Neutrophil (primary cell): Measurements from ENCODE around the gene SLC16A7.

Experiments used
- H3K27ac ChIP-seq: fragments of 200-600 bp; sonication (generic); 2 replicates; pipeline ENCODE4 v1.5.1; 2016; ENCODE audit warnings: mild to moderate bottlenecking, moderate library complexity
- H3K27me3 ChIP-seq: fragments of 200-600 bp; sonication (generic); 2 replicates; pipeline ENCODE4 v1.6.0; 2016; ENCODE audit warnings: mild to moderate bottlenecking
- H3K36me3 ChIP-seq: fragments of 200-600 bp; sonication (generic); 2 replicates; pipeline ENCODE4 v1.5.1; 2017
- H3K4me1 ChIP-seq, 2 experiments: fragments of 200-600 bp in 1 of 2; sonication (generic) in 1 of 2; 1 replicate in 1 of 2; 2 replicates in 1 of 2; pipeline versions ENCODE4 v1.5.1 to v1.6.1; 2013 to 2016; ENCODE audit warnings: low read depth in 1 of 2, low read length in 1 of 2, mild to moderate bottlenecking in 1 of 2, moderate library complexity in 1 of 2; ENCODE audit not compliant: control insufficient read depth in 1 of 2, insufficient read depth in 1 of 2
- H3K4me3 ChIP-seq, 2 experiments: fragments of 200-600 bp in 1 of 2; sonication (generic) in 1 of 2; 1 replicate in 1 of 2; 2 replicates in 1 of 2; pipeline ENCODE4 v1.5.1; 2013 to 2016; ENCODE audit warnings: low read depth in 1 of 2, low read length in 1 of 2, mild to moderate bottlenecking in 1 of 2, moderate library complexity in 1 of 2
- H3K9me3 ChIP-seq: fragments of 200-600 bp; sonication (generic); 2 replicates; pipeline ENCODE4 v1.5.1; 2016
- TF ChIP-seq, protein P1 (sequence below): fragments of 200-600 bp; sonication (generic); IDR thresholded peaks from 2 replicates; pipeline ENCODE4 v1.5.1; 2016; ENCODE audit warnings: antibody characterized with exemption

The SLC16A7 gene

DNA sequence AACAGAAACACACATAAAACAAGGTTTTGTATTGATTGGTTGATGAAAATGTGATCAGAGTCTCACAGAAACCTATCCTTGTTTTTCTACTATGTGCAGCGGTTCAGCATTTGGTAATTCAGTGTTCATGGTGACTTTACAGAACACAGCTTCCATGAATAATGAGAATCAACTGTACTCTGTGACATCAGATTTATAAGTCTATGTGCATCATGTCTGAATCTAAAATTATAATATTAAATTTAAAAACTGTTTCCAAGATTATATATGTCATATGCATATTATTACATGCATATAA is 104.3 kb downstream of the SLC16A7 start:
- TF ChIP-seq, protein P1, sequence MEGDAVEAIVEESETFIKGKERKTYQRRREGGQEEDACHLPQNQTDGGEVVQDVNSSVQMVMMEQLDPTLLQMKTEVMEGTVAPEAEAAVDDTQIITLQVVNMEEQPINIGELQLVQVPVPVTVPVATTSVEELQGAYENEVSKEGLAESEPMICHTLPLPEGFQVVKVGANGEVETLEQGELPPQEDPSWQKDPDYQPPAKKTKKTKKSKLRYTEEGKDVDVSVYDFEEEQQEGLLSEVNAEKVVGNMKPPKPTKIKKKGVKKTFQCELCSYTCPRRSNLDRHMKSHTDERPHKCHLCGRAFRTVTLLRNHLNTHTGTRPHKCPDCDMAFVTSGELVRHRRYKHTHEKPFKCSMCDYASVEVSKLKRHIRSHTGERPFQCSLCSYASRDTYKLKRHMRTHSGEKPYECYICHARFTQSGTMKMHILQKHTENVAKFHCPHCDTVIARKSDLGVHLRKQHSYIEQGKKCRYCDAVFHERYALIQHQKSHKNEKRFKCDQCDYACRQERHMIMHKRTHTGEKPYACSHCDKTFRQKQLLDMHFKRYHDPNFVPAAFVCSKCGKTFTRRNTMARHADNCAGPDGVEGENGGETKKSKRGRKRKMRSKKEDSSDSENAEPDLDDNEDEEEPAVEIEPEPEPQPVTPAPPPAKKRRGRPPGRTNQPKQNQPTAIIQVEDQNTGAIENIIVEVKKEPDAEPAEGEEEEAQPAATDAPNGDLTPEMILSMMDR: no peak
- no peak overlapping the region for H3K27ac ChIP-seq
- H3K4me3 ChIP-seq: no peak overlapping the region
- no peaks in the 10 kb centered on the region for H3K9me3 ChIP-seq
- no peaks in the 10 kb centered on the region for H3K4me1 ChIP-seq
- H3K27me3 ChIP-seq: no peaks in the 10 kb centered on the region
- no peaks in the 10 kb centered on the region for H3K36me3 ChIP-seq

DNA sequence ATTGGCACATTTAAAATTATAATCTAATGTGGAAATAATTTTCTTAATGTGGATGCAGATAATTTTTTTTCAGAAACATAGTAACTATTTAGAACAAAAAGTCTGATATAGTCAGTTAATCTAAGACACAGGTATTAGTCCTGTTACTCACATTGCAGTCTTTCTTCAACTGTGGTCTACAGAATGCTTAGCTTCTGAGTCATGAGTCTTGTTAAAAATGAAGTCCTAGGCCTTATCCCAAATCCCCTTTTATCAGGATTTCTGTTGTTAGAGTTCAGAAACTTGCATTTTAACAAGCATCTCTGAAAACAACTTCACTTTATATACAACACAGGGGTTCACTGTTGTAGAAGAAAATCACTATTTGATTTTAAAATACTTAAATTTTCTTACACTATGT is 112.2 kb downstream of the SLC16A7 start:
- Histone ChIP-seq H3K4me3 (no peak overlapping the region), H3K27ac (no peak overlapping the region)
- TF ChIP-seq, protein P1: no peak

DNA sequence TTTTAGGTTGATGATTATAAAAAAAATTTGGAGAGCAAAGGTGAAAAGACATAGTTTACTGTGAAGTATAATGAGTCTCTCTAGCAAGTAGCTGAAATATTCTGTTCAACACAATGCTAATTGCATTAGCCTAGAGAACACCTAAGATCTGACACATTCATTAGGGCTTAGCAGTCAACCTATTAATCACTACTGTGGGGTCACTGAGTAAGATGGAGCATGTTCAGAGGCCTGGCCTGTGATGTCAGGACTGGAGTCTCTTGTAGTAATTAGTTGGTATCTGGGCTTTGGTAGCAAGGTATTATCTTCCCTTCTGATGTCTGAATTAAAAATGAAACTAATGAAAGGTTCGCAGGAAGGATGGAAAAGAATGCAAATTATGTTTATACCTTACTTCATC is 112.7 kb downstream of the SLC16A7 start:
- H3K36me3 ChIP-seq: no peaks in the 10 kb centered on the region

More for the DNA sequence above, 112.2 kb downstream of the SLC16A7 start:
- H3K27me3 ChIP-seq: no peaks in the 10 kb centered on the region
- H3K4me1 ChIP-seq: no peaks in the 10 kb centered on the region
- H3K9me3 ChIP-seq: no peaks in the 10 kb centered on the region
- no peaks in the 10 kb centered on the region for H3K36me3 ChIP-seq

DNA sequence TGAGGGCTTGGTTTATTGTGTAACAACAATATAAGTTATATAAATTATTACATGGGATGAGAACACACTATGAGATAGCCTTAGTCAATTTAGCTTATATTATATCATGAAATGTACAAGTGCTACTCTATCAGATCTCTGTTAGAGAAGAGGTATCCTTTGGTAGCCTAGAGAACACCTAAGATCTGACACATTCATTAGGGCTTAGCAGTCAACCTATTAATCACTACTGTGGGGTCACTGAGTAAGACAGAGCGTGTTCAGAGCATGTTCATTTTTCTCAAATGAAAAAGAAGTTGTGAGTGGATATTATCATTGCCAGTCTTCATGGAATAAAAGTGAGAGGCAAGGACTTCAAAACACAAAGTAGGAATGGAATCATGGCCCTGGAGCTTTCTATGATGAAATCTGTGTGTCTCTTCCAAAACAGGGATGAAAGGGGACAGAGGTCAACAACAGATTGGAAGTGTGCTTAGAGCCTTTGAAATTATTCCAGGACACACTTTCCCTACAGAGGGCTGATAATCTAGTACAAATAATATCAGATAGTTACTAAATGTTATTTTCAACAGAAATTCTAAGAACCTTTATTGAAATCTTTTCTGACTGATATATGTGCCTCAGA is 114.3 kb downstream of the SLC16A7 start:
- Histone ChIP-seq H3K9me3 (no peaks in the 10 kb centered on the region), H3K27ac (no peak overlapping the region), H3K27me3 (no peaks in the 10 kb centered on the region), H3K4me1 (no peaks in the 10 kb centered on the region), H3K4me3 (no peak overlapping the region), H3K36me3 (no peaks in the 10 kb centered on the region)
- TF ChIP-seq, protein P1: no peak

More for the DNA sequence above, 112.7 kb downstream of the SLC16A7 start:
- no peak overlapping the region for H3K4me3 ChIP-seq
- no peaks in the 10 kb centered on the region for H3K27me3 ChIP-seq
- H3K9me3 ChIP-seq: no peaks in the 10 kb centered on the region
- H3K27ac ChIP-seq: no peak overlapping the region
- TF ChIP-seq, protein P1: no peak
- no peaks in the 10 kb centered on the region for H3K4me1 ChIP-seq

DNA sequence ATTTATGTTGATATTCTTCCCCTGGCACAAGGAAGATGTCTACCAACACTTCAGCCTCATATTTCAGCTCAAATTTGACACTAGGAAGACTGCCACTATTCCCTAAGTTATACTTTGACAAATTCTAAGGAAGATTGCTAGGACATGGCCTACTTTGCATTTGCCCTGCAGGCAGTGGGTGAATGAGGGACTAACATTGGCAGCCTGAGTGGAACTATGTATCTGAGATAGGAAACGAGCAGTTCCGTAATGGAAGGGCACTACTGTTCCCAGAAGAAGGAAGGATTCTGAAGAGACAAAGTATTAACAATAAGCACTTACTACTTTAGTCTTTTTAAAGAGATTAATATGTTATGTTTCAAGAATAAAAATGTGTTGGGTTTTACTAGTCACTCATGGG is 115.1 kb downstream of the SLC16A7 start:
- TF ChIP-seq, protein P1: no peak
- Histone ChIP-seq H3K4me3 (no peak overlapping the region), H3K27me3 (no peaks in the 10 kb centered on the region), H3K27ac (no peak overlapping the region), H3K9me3 (no peaks in the 10 kb centered on the region), H3K36me3 (no peaks in the 10 kb centered on the region), H3K4me1 (no peaks in the 10 kb centered on the region)

DNA sequence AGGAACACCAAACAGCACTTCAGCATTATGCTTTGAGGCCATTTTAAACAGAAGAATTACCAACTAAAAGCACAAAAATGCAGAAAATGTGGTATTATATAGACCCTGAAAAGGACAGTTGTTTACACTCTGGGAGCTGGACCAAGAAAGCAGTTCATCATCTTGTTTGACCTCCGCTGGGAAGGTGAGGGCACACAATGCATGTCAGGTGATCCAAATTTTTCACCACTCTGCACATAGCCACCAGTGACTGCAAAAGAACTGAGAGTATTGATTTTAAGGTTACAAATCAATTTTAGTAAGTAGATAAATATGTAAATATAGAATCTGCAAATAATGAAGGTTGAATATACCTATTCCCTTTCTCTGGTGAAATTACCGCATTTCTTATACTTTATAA is 119.6 kb downstream of the SLC16A7 start:
- H3K4me3 ChIP-seq: no peak overlapping the region
- H3K36me3 ChIP-seq: no peaks in the 10 kb centered on the region
- no peaks in the 10 kb centered on the region for H3K4me1 ChIP-seq
- no peaks in the 10 kb centered on the region for H3K27me3 ChIP-seq
- H3K9me3 ChIP-seq: no peaks in the 10 kb centered on the region
- TF ChIP-seq, protein P1: no peak
- H3K27ac ChIP-seq: no peak overlapping the region
